ENCODE data around the gene EPB41L5. TPM values are rescaled to one million over a fixed set of nuclear protein-coding genes. Genes with fewer than 3 reads are reported as not detected.

Gene EPB41L5
- total RNA-seq, 2 experiments from 2014 or later = 5.6 to 14.1 TPM

- intact Hi-C loops (cut with micrococcal nuclease; ENCODE audit: unreplicated experiment) = loop anchor here (5.0 kb wide), 2 partner anchors 349 to 809 kb away; partner anchors contain the start of genes C2orf76 and DBI
- DNase-seq (ENCODE audit: low spot score) = no peak
- ChIA-PET CTCF (ENCODE audit: unreplicated experiment) (interaction anchor here (0.6 to 3.6 kb wide), 11 partner anchors 8 to 513 kb away, joined by 3 to 22 read pairs (median 3); partner anchors contain the start of gene EPB41L5), POLR2A (interaction anchor here (0.6 to 3.4 kb wide), 30 partner anchors 9 to 534 kb away, joined by 3 to 23 read pairs (median 5); partner anchors contain the start of genes EPB41L5, PTPN4, RALB and TMEM185B)
- H3K36me3 ChIP-seq (ENCODE audit: insufficient read depth, low read length) = no peaks in the 10 kb centered on the region
- H3K4me1 ChIP-seq (ENCODE audit: insufficient read depth, low read length, poor library complexity, severe bottlenecking) = peaks cover 61% of the 10 kb centered on the region
- peak overlapping the region; percentile 69 for H3K4me3 ChIP-seq (ENCODE audit: low read depth, low read length, poor library complexity, severe bottlenecking)
- peak overlapping the region; percentile 89 for H3K27ac ChIP-seq (ENCODE audit: low read depth, low read length, poor library complexity, severe bottlenecking)
- TF ChIP-seq EZH2phosphoT487 (IDR thresholded peaks at IDR 0.05; ENCODE audit: borderline replicate concordance, low read depth, low read length) = no peak
- TF ChIP-seq CTCF (conservative IDR thresholded peaks at IDR 0.05; ENCODE audit: low read length) = no peak
- H4K20me1 ChIP-seq (ENCODE audit: insufficient read depth, low read length) = no peaks in the 10 kb centered on the region
- TSS peak; percentile 96 for BruUV-seq (replicated peaks)
- H2AFZ ChIP-seq (ENCODE audit: low read length) = peak overlapping the region; percentile 85
- peak overlapping the region; percentile 99 for H3K4me2 ChIP-seq (ENCODE audit: low read length)
- peaks cover 12% of the 10 kb centered on the region; the same call in 1 of the 2 replicates for H3K79me2 ChIP-seq (ENCODE audit: insufficient read depth, low read depth, low read length)
- no peaks in the 10 kb centered on the region for H3K9me3 ChIP-seq (ENCODE audit: low read length)
- H3K9me2 ChIP-seq (ENCODE audit: insufficient read depth, low read length) = no peaks in the 10 kb centered on the region
Measured at GRCh38 chr2:120176526-120176925, 163.6 kb downstream of the EPB41L5 start.

DNA sequence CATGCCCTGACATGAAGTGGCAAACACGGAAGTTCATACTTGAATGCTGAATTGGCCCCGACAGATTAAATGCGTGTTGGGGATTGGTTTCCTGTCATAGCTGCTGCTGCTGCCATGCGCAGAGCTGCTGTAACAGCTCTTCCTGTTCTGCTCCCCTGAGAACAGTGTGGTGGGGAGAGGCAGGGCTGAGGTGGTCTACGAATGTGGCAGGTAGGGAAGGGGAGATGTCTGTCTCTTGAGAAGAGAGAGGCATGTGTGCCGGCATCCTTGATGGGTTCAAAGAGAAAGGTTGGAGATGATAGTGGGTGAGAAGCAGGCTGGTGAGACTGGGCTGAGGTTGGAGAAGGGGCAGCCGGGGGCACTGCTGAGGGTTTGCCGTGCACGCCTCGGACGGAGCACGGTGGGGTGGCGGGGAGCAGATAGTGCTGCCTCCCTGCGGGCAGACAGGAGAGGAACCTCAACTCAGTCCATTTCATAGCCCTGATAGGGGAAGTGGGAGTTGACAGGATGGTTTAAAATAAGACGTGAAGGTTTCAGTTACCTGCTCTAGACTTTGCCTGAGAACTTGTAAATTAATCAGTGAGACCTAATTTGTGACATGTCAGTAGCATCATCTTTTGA is 164.2 kb downstream of the EPB41L5 start:
- Histone ChIP-seq H3K9me2 (ENCODE audit: insufficient read depth, low read length) (no peaks in the 10 kb centered on the region), H3K4me3 (ENCODE audit: low read depth, low read length, poor library complexity, severe bottlenecking) (peak overlapping the region; percentile 69), H3K4me2 (ENCODE audit: low read length) (peak overlapping the region; percentile 99), H2AFZ (ENCODE audit: low read length) (peak overlapping the region; percentile 85), H4K20me1 (ENCODE audit: insufficient read depth, low read length) (no peaks in the 10 kb centered on the region), H3K9me3 (ENCODE audit: low read length) (no peaks in the 10 kb centered on the region), H3K4me1 (ENCODE audit: insufficient read depth, low read length, poor library complexity, severe bottlenecking) (peaks cover 67% of the 10 kb centered on the region), H3K36me3 (ENCODE audit: insufficient read depth, low read length) (no peaks in the 10 kb centered on the region), H3K79me2 (ENCODE audit: insufficient read depth, low read depth, low read length) (peaks cover 12% of the 10 kb centered on the region; the same call in 1 of the 2 replicates), H3K27ac (ENCODE audit: low read depth, low read length, poor library complexity, severe bottlenecking) (peak overlapping the region; percentile 89)
- TF ChIP-seq CTCF (conservative IDR thresholded peaks at IDR 0.05; ENCODE audit: low read length) (peak; percentile 89), EZH2phosphoT487 (IDR thresholded peaks at IDR 0.05; ENCODE audit: borderline replicate concordance, low read depth, low read length) (no peak)
- intact Hi-C loops (cut with micrococcal nuclease; ENCODE audit: unreplicated experiment) = loop anchor here (1.0 to 5.0 kb wide), 7 partner anchors 46 to 810 kb away; partner anchors contain the start of genes C2orf76, DBI, EPB41L5 and PTPN4
- POLR2A ChIA-PET = interaction anchor here (0.6 to 3.4 kb wide), 24 partner anchors 8 to 779 kb away, joined by 3 to 23 read pairs (median 6); partner anchors contain the start of genes EPB41L5, PTPN4, RALB and TMEM185B
- DNase-seq (ENCODE audit: low spot score) = peak; percentile 95
- BruUV-seq (replicated peaks) = no TSS peak
- CTCF ChIA-PET (ENCODE audit: unreplicated experiment) = interaction anchor here (0.6 to 3.6 kb wide), 10 partner anchors 7 to 513 kb away, joined by 3 to 22 read pairs (median 3); partner anchors contain the start of gene EPB41L5
